ENCODE data around the gene ITGB6. TPM values are rescaled to one million over a fixed set of nuclear protein-coding genes. Genes with fewer than 3 reads are reported as not detected.

The ITGB6 gene
- total and polyA plus RNA-seq, 8 donors, result 2.3 to 49.6 (median 8.3) TPM

GRCh38 chr2:160180172-160180571 is 19.9 kb downstream of the ITGB6 start:
- Histone ChIP-seq H3K36me3 (no peaks in the 10 kb centered on the region), H3K27me3 (peaks cover 0 to 4% (median 0%) of the 10 kb centered on the region in 3 donors), H3K27ac (no peak overlapping the region), H3K4me1 (peaks cover 0 to 11% (median 0%) of the 10 kb centered on the region in 4 donors), H3K4me3 (no peak overlapping the region), H3K9me3 (no peaks in the 10 kb centered on the region)
- no peak for TF ChIP-seq EP300 (IDR thresholded peaks at IDR 0.05)
- no peak for DNase-seq
- intact Hi-C loops (cut with DNase I; ENCODE audit: low total_unique reads), result no loop called here

- Histone ChIP-seq H3K9me3 (no peaks in the 10 kb centered on the region), H3K27me3 (no peaks in the 10 kb centered on the region), H3K4me3 (no peak overlapping the region), H3K4me1 (no peaks in the 10 kb centered on the region), H3K36me3 (peaks cover 0 to 12% (median 3%) of the 10 kb centered on the region in 4 donors), H3K27ac (no peak overlapping the region)
- WGBS, 5 donors, result 79 to 89% (median 88%) methylated on average over 8 of the region's 8 CpGs
- TF ChIP-seq POLR2AphosphoS5 (IDR thresholded peaks at IDR 0.05) (no peak), EP300 (IDR thresholded peaks at IDR 0.05) (no peak), POLR2A (IDR thresholded peaks at IDR 0.05) (no peak), CTCF (IDR thresholded peaks at IDR 0.05) (no peak)
- intact Hi-C loops (cut with DNase I; ENCODE audit: low total_unique reads), result no loop called here
- DNase-seq, result no peak
Observed at GRCh38 chr2:160175169-160176134, 24.6 kb downstream of the ITGB6 start.

GRCh38 chr2:160174322-160174721 is 25.8 kb downstream of the ITGB6 start:
- intact Hi-C loops (cut with DNase I; ENCODE audit: low total_unique reads), result no loop called here
- no peaks in the 10 kb centered on the region for H3K27me3 ChIP-seq
- H3K4me3 ChIP-seq, result no peak overlapping the region
- TF ChIP-seq CTCF (IDR thresholded peaks at IDR 0.05) (no peak), POLR2AphosphoS5 (IDR thresholded peaks at IDR 0.05) (no peak), EP300 (IDR thresholded peaks at IDR 0.05) (no peak), POLR2A (IDR thresholded peaks at IDR 0.05) (no peak)
- no peak overlapping the region for H3K27ac ChIP-seq
- 73 to 84% (median 77%) methylated on average over 3 of the region's 3 CpGs for WGBS, 5 donors
- peaks cover 0 to 12% (median 3%) of the 10 kb centered on the region in 4 donors for H3K36me3 ChIP-seq
- no peaks in the 10 kb centered on the region for H3K4me1 ChIP-seq
- no peaks in the 10 kb centered on the region for H3K9me3 ChIP-seq
- no peak for DNase-seq

GRCh38 chr2:160169988-160170387 is 30.1 kb downstream of the ITGB6 start:
- Histone ChIP-seq H3K4me3 (no peak overlapping the region), H3K4me1 (peaks cover 0 to 6% (median 0%) of the 10 kb centered on the region in 4 donors), H3K27me3 (no peaks in the 10 kb centered on the region), H3K36me3 (peaks cover 0 to 12% (median 3%) of the 10 kb centered on the region in 4 donors), H3K9me3 (no peaks in the 10 kb centered on the region), H3K27ac (no peak overlapping the region)
- TF ChIP-seq POLR2A (IDR thresholded peaks at IDR 0.05) (no peak), POLR2AphosphoS5 (IDR thresholded peaks at IDR 0.05) (no peak), EP300 (IDR thresholded peaks at IDR 0.05) (no peak), CTCF (IDR thresholded peaks at IDR 0.05) (no peak)
- intact Hi-C loops (cut with DNase I; ENCODE audit: low total_unique reads), result no loop called here
- DNase-seq, result no peak

- no peak for DNase-seq
- Histone ChIP-seq H3K4me3 (no peak overlapping the region), H3K9me3 (no peaks in the 10 kb centered on the region), H3K36me3 (peaks cover 0 to 12% (median 3%) of the 10 kb centered on the region in 4 donors), H3K27ac (no peak overlapping the region), H3K4me1 (peaks cover 0 to 6% (median 0%) of the 10 kb centered on the region in 4 donors), H3K27me3 (no peaks in the 10 kb centered on the region)
- no peak for TF ChIP-seq POLR2A (IDR thresholded peaks at IDR 0.05)
- TF ChIP-seq CTCF (IDR thresholded peaks at IDR 0.05), result no peak
- TF ChIP-seq EP300 (IDR thresholded peaks at IDR 0.05), result no peak
- TF ChIP-seq POLR2AphosphoS5 (IDR thresholded peaks at IDR 0.05), result no peak
- intact Hi-C loops (cut with DNase I; ENCODE audit: low total_unique reads), result no loop called here
- 70 to 77% (median 74%) methylated on average over 3 of the region's 3 CpGs for WGBS, 5 donors
Observed at GRCh38 chr2:160169471-160169870, 30.6 kb downstream of the ITGB6 start.

Measured in stomach (tissue), 9 donors.